Pons (tissue), 1 donor: Measurements from ENCODE around the gene PACSIN2.

ENCODE experiments used
- DNase-seq: peaks from one replicate; pipeline ENCODE4 v3.0.0-alpha.2; 2016; ENCODE audit warnings: low spot score

PACSIN2 gene

DNA sequence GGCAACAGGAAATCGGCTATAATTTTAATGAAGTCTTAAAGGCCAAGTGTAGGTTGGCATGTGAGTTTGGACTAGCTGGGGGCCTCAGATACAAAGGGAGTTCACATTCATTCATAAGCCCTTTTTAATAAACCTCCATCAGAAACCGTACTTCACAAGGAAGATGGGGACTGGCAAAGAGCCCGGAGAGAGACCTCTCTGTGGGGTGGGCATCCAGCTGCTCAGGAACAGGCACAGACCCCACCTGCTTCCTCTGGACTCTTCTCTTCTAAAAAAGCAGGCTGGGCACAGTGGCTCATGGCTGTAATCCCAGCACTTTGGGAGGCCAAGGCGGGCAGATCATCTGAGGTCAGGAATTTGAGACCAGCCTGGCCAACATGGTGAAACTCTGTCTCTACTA lies 154.0 kb downstream of the PACSIN2 start:
- no peak for DNase-seq

DNA sequence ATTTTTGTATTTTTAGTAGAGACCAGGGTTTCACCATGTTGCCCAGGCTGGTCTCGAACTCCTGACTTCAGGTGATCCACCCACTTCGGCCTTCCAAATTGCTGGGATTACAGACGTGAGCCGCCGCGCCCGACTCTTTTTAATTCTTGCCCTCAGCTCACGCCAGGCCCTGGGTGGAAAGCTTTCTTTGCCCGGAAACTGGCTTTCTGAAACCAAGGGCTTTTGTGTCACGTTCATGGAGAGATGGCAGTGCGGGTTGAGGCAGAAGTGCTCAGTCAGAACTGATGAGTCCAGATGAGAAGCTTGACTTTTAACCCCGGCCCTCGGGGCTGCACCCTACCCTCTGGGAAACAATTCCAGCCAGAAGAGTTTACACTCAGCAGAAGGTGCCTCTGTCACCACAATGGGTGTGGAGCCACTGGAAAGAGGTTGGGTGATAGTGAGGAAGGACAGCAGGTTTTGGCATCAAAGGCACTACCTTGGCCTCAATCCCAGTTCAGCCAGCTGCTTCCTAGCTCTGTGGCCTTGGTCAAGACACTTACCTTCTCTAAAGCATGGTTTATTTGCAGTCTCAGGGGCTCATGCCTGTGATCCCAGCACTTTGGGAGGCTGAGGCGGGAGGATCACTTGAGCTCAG lies 157.0 kb downstream of the PACSIN2 start:
- peak; percentile 16 for DNase-seq

DNA sequence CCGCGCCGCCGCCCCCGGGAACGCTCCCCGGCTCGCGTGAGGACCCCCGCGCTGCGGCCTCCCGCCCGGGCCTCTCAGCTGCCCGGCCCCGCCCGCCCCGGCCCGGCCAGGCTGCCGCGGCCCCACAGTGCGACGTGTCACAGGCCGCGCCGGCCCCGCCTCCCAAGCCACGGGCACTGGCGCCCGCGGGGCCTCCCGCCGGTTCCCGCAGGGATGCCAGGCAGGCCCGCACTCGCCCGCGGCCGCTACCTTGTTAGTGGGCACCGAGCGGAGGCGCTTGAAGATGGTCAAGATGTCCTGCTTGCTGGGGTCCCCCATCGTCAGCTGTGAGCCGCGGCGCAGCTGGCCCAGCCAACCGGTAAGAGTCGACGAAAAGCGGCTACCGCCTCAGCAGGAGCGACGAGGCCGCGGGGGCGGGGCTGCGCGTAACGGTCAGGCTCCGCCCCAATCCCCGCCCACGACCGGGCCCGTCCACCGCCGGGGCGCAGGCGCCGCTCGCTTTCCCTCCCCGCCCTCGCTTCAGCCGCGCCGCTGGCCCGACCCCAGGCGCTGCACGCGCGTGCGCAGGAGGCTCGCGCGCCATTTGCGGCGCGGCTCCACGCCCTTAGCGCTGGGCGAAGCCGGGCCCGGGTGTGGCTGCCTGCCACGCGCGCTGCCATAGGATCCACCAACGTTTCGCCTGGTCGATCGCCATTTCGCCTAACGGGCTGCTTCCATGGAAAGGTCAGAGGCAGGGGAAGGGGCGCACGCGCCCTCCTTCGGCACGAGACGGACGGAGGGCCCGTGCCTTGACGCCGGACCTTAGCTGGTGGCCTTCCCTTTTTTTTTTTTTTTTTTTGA lies 157.9 kb downstream of the PACSIN2 start, which contains the start of gene ARFGAP3:
TSS of gene ARFGAP3 (minus strand) at position 409 of the 840 bp plus-strand sequence. CDS start at position 318, 91 bp downstream.
- DNase-seq, result peak; percentile 87

- DNase-seq, result peak; percentile 62
Observed at GRCh38 chr22:42856179-42856864, 158.6 kb downstream of the PACSIN2 start.

GRCh38 chr22:42855721-42856120 lies 159.2 kb downstream of the PACSIN2 start:
- no peak for DNase-seq

GRCh38 chr22:42855211-42855610 lies 159.7 kb downstream of the PACSIN2 start:
- no peak for DNase-seq

- no peak for DNase-seq
Observed at GRCh38 chr22:42848941-42849550, 165.9 kb downstream of the PACSIN2 start.

DNA sequence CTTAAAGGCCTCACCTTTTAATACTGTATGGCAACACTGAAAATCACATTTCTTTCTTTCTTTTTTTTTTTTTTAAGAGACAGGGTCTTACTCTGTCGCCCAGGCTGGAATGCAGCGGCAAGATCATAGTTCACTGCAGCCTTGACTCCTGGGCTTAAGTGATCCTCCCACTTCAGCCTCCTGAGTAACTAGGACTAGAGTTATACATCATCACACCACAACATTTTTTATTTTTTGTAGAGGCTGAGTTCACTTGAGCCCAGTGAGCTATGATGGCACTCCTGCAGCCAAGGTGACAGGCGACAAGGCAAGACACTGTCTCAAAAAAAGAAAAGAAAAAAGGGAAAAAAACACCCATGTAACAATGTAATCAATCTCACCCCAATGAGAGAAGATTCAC lies 167.8 kb downstream of the PACSIN2 start:
- no peak for DNase-seq

- no peak for DNase-seq
Observed at GRCh38 chr22:42844756-42845155, 170.2 kb downstream of the PACSIN2 start.

- DNase-seq, result no peak
Observed at GRCh38 chr22:42842658-42843370, 172.1 kb downstream of the PACSIN2 start.

DNA sequence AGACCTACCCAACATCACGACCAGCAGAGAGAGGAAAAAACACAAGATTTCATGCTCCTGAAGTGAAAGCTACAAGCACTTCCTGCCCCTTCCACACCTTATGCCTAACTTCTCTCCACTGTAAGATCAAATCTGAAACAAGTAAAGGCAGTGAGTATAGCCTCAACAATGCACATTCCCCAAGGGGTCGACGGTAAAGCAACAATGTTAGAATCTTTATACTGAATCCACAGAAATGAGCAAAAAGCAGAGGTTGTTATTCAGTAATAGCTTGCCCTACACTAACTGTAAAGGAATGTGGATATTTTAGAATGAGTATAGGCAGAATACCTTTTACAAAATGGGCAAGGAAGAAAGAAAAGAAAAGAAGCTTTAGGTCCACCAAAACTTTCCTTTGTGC lies 173.5 kb downstream of the PACSIN2 start:
- DNase-seq, result no peak

DNA sequence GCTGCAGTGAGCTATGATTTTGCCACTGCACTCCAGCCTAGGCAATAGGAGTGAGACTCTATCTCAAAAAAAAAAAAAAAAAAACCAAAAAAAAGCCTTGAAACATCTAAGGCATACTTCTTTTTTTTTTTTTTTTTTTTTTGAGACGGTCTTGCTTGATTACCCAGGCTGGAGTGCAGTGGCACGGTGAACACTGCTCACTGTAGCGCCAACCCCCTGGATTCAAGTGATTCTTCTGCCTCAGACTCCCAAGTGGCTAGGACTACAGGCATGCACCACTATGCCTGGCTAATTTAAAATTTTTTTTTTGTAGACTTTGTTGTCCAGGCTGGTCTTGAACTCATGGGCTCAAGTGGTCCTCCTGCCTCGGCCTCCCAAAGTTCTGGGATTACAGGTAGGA lies 177.4 kb downstream of the PACSIN2 start:
- no peak for DNase-seq

GRCh38 chr22:42836026-42836425 lies 178.9 kb downstream of the PACSIN2 start:
- DNase-seq, result no peak

DNA sequence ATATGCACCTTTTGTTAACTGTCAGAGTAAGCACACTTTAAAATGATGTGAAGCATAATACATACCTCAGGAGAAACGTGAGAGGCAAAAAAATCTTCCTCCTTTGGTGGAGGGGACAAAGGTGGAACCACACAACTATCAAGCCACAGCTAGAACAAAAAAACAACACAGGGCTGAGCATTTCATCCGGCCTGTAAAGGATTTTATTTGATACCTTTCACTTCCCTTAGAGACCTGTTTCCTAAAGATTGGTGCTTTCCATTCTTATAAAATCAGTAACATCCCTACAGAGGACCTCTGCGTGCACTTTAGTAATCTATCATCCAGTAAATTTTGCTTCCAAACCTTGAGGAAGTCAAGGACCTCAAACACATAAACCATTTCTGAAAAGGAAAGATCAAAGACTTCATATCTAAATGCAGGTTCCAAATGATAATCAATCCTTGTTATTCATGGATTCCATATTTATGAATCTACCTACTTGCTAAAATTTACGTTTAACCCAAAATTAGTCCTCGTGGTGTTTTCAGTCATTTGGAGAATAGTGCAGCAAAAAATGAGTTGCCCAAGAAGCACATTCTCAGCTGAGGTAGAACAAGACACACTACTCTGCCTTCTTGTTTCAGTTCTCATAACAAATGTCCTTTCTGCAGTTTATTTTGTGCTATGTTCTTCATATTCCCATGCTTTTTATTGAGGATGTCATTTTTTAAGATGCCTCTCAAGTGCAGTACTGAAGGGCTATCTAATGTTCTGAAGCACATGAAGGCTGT lies 180.6 kb downstream of the PACSIN2 start:
- DNase-seq, result no peak

GRCh38 chr22:42833104-42833503 lies 181.8 kb downstream of the PACSIN2 start:
- no peak for DNase-seq

DNA sequence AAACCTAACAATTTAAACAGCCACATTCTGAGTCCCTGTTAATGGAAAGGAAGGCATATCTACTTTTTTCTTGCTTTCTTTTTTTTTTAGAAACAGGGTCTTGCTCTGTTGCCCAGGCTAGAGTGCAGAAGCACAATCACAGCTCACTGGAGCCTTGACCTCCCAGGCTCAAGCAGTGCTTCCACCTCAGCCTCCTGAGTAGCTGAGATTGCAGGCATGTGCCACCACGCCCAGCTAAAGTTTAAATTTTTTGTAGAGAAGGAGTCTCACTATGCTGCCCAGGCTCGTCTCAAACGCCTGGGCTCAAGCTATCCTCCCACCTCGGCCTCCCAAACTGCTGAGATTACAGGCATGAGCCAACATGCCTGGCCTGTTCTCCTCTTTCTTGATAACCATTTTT lies 183.2 kb downstream of the PACSIN2 start:
- no peak for DNase-seq

DNA sequence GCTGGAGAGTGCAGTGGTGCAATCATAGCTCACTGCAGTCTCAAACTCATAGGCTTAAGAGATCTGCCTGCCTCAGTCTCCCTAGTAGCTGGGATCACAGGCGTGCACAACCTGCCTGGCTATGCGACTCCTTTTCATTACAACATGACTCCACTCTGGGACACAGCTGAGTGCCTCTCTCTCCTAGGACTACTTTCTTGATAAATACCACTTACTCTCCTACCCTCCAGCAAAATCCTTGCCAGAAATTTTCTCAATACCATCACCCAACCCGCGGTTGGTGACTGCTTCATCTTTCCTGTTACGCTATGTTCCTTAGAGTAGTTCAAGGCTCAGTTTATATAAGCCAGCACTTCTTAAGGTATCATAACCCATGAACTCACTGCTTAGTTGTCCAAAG lies 184.8 kb downstream of the PACSIN2 start:
- no peak for DNase-seq

- no peak for DNase-seq
Observed at GRCh38 chr22:42829302-42829701, 185.6 kb downstream of the PACSIN2 start.

- DNase-seq, result no peak
Observed at GRCh38 chr22:42825796-42826195, 189.2 kb downstream of the PACSIN2 start.

- DNase-seq, result no peak
Observed at GRCh38 chr22:42821386-42821785, 193.6 kb downstream of the PACSIN2 start.
